Cardiac muscle cell (in vitro differentiated cells and primary cell): Measurements from ENCODE around the gene CFAP61. TPM values are rescaled to one million over a fixed set of nuclear protein-coding genes. Genes with fewer than 3 reads are reported as not detected.
"Not testable (repeated sequence)": the region's sequence is repeated elsewhere in the genome, so short reads cannot be mapped to it uniquely, and the experiment has no call there.

Experiments
- DNase-seq, 2 donors: peaks; one replicate each; pipeline versions ENCODE4 v3.0.0 to v3.0.0-alpha.2; 2010 to 2017; ENCODE audit warnings: low read depth in 1 of 2, low spot score in 1 of 2
- H3K27ac ChIP-seq: fragments of 200-600 bp; sonication (generic); 2 replicates; pipeline ENCODE4 v1.5.1; 2016
- H3K27me3 ChIP-seq: fragments of 200-600 bp; sonication (generic); 2 replicates; pipeline ENCODE4 v1.6.0; 2016; ENCODE audit warnings: control low read depth
- H3K36me3 ChIP-seq: fragments of 200-600 bp; sonication (generic); 2 replicates; pipeline ENCODE4 v1.5.1; 2016; ENCODE audit warnings: control low read depth
- H3K4me1 ChIP-seq: fragments of 200-600 bp; sonication (generic); 2 replicates; pipeline ENCODE4 v1.8.1; 2017; ENCODE audit warnings: low read depth, mild to moderate bottlenecking, mixed run types
- H3K4me3 ChIP-seq: fragments of 200-600 bp; sonication (generic); 2 replicates; pipeline ENCODE4 v1.5.1; 2016; ENCODE audit warnings: mild to moderate bottlenecking
- H3K9me3 ChIP-seq: fragments of 200-600 bp; sonication (generic); 2 replicates; pipeline ENCODE4 v1.5.1; 2017; ENCODE audit warnings: low read depth, mild to moderate bottlenecking, control low read depth
- CTCF ChIP-seq: IDR thresholded peaks from 2 replicates; pipeline ENCODE4 v1.5.1; 2012; ENCODE audit warnings: low read depth, mild to moderate bottlenecking, low read length
- polyA plus RNA-seq: library from polyadenylated mRNA; unstranded; fragments of >200 nt; fragmentation: Nextera tagmentation; extraction: Ambion mirVana; gene quantifications from 2 replicates; pipeline ENCODE4 v1.2.1, GENCODE V29; 2016
- total RNA-seq: library from RNA; depleted of rRNA; stranded (reverse); fragments of >200 nt; gene quantifications from 2 replicates; pipeline ENCODE4 v1.2.3, GENCODE V29; 2016

Gene CFAP61
- total RNA-seq (not detected in 2 replicates), polyA plus RNA-seq (0.44 TPM in 1 of 2 replicates, not detected in the other)

- DNase-seq, result peak; percentile 95 to 98
- Histone ChIP-seq H3K4me3 (peak within 1 kb of the TSS; percentile 61), H3K4me1 (peaks cover 8% of the 10 kb centered on the region), H3K36me3 (peaks cover 19% of the 10 kb centered on the region), H3K9me3 (no peaks in the 10 kb centered on the region), H3K27me3 (peaks cover 5% of the 10 kb centered on the region), H3K27ac (peak within 1 kb of the TSS; percentile 81)
- no peak for TF ChIP-seq CTCF
These were observed at the start of gene CFAP61, which contains the start of gene CRNKL1 for GRCh38 chr20:20052074-20052970. TSS of gene CFAP61 (plus strand) at chr20:20052532. CDS start at chr20:20056654, 4,122 bp downstream. TSS of gene CRNKL1 (minus strand) at chr20:20052466. CDS start at chr20:20052342, 124 bp downstream.

- H3K4me1 ChIP-seq, result no peaks in the 10 kb centered on the region
- TF ChIP-seq CTCF, result no peak
- no peak overlapping the region for H3K27ac ChIP-seq
- H3K9me3 ChIP-seq, result no peaks in the 10 kb centered on the region
- H3K36me3 ChIP-seq, result peaks cover 9% of the 10 kb centered on the region
- peak in 1 of 2 donors; percentile 83 for DNase-seq
- no peaks in the 10 kb centered on the region for H3K27me3 ChIP-seq
- no peak overlapping the region for H3K4me3 ChIP-seq
These were observed 49.0 kb upstream of the CFAP61 start for GRCh38 chr20:20003031-20003954.

GRCh38 chr20:20003955-20004322 is 48.4 kb upstream of the CFAP61 start:
- H3K27me3 ChIP-seq, DNase-seq, H3K36me3 ChIP-seq, H3K27ac ChIP-seq, H3K9me3 ChIP-seq, H3K4me3 ChIP-seq, H3K4me1 ChIP-seq: not testable (repeated sequence)

- Histone ChIP-seq H3K4me1 (no peaks in the 10 kb centered on the region), H3K4me3 (no peak overlapping the region), H3K27ac (no peak overlapping the region), H3K27me3 (no peaks in the 10 kb centered on the region), H3K9me3 (no peaks in the 10 kb centered on the region), H3K36me3 (peaks cover 9% of the 10 kb centered on the region)
- TF ChIP-seq CTCF, result no peak
- DNase-seq, result no peak
These were observed 47.0 kb upstream of the CFAP61 start for GRCh38 chr20:20005342-20005741.

- no peaks in the 10 kb centered on the region for H3K36me3 ChIP-seq
- no peak for TF ChIP-seq CTCF
- H3K27ac ChIP-seq, result no peak overlapping the region
- H3K4me3 ChIP-seq, result no peak overlapping the region
- H3K9me3 ChIP-seq, result no peaks in the 10 kb centered on the region
- no peaks in the 10 kb centered on the region for H3K27me3 ChIP-seq
- H3K4me1 ChIP-seq, result no peaks in the 10 kb centered on the region
- peak in 1 of 2 donors; percentile 24 for DNase-seq
These were observed 42.5 kb upstream of the CFAP61 start for GRCh38 chr20:20009784-20010253.
